GM12878 (cell line): ENCODE results near the gene RAB35. TPM values are rescaled to one million over a fixed set of nuclear protein-coding genes. Genes with fewer than 3 reads are reported as not detected.

Source experiments
- ATAC-seq: fragments of 200-7000 bp; cut with Tn5 transposase; 3 replicates; pipeline ENCODE4 v1.9.1; 2020; ENCODE audit warnings: mild to moderate bottlenecking, moderate library complexity
- Bru-seq: library from RNA; stranded (reverse); fragments of 400-500 nt; gene quantifications from one replicate; lab custom pipeline; 2021; lab: Mats Ljungman, UMichigan
- BruChase-seq, 2 experiments: library from RNA; stranded (reverse); fragments of 400-500 nt; gene quantifications; one replicate each; lab custom pipeline; 2021; lab: Mats Ljungman, UMichigan
- BruUV-seq: library from RNA; stranded (reverse); fragments of 400-500 nt; replicated peaks from 2 replicates; lab custom pipeline; 2021; lab: Mats Ljungman, UMichigan
- CTCF ChIA-PET: fragments of 300-600 bp; sonication (Branson Sonifier 250); formaldehyde crosslinking; extraction: SDS; loops from one replicate; lab custom pipeline; 2021; ENCODE audit warnings: inconsistent platforms; lab: Yijun Ruan, JAX
- POLR2A ChIA-PET: fragments of 350-600 bp; formaldehyde crosslinking; extraction: SDS; loops from one replicate; lab custom pipeline; 2021; ENCODE audit warnings: inconsistent platforms; lab: Charles Lee
- RAD21 ChIA-PET: fragments of 300-600 bp; sonication (Branson Sonifier 250); formaldehyde crosslinking; loops from one replicate; lab custom pipeline; 2023; ENCODE audit warnings: antibody characterized with exemption; ENCODE audit not compliant: unreplicated experiment; lab: Charles Lee
- SMC1A ChIA-PET: fragments of 300-600 bp; sonication (Branson Sonifier 250); formaldehyde crosslinking; loops from one replicate; lab custom pipeline; 2023; ENCODE audit not compliant: unreplicated experiment, uncharacterized antibody; lab: Charles Lee
- DNase-seq: peaks from one replicate; pipeline ENCODE4 v3.0.0-alpha.2; 2011; ENCODE audit warnings: low read depth, low spot score
- FAIRE-seq: peaks from 3 replicates; lab custom pipeline; 2011; peaks lifted over from hg19 to GRCh38; lab: Jason Lieb, UNC
- H2AFZ ChIP-seq: 2 replicates; pipeline ENCODE4 v1.6.0; 2011; ENCODE audit warnings: low read depth, low read length, control low read depth; ENCODE audit not compliant: control insufficient read depth
- H3K27ac ChIP-seq: 2 replicates; pipeline ENCODE4 v1.5.1; 2011; ENCODE audit warnings: control low read depth; ENCODE audit not compliant: control insufficient read depth, insufficient read depth
- H3K27me3 ChIP-seq, 2 experiments: replicated peaks in 1 of 2; 2 replicates each; pipeline versions ENCODE4 v1.6.0 to v1.6.1; 2011; ENCODE audit warnings: low read length in 1 of 2; ENCODE audit not compliant: control insufficient read depth in 2 of 2, insufficient read depth in 2 of 2
- H3K36me3 ChIP-seq, 2 experiments: 2 replicates each; pipeline ENCODE4 v1.5.1; 2011; ENCODE audit warnings: low read length in 1 of 2; ENCODE audit not compliant: control insufficient read depth in 2 of 2, insufficient read depth in 2 of 2
- H3K4me1 ChIP-seq: 2 replicates; pipeline ENCODE4 v1.6.1; 2011; ENCODE audit warnings: mild to moderate bottlenecking, low read length, moderate library complexity, mixed read lengths; ENCODE audit not compliant: control insufficient read depth, insufficient read depth
- H3K4me2 ChIP-seq: 2 replicates; pipeline ENCODE4 v1.6.0; 2011; ENCODE audit warnings: control low read depth; ENCODE audit not compliant: control insufficient read depth, insufficient read depth
- H3K4me3 ChIP-seq: fragments of 200-600 bp; sonication (generic); 2 replicates; pipeline ENCODE4 v1.5.1; 2016
- H3K79me2 ChIP-seq: 2 replicates; pipeline ENCODE4 v1.6.0; 2011; ENCODE audit warnings: low read length; ENCODE audit not compliant: control insufficient read depth, insufficient read depth
- H3K9ac ChIP-seq: 2 replicates; pipeline ENCODE4 v1.8.0; 2011; ENCODE audit warnings: low read length, control low read depth, mixed read lengths; ENCODE audit not compliant: control insufficient read depth, insufficient read depth
- H3K9me3 ChIP-seq: replicated peaks from 3 replicates; pipeline ENCODE4 v1.5.1; 2011; ENCODE audit warnings: mild to moderate bottlenecking, low read length; ENCODE audit not compliant: control insufficient read depth, insufficient read depth
- H4K20me1 ChIP-seq: 2 replicates; pipeline ENCODE4 v1.6.0; 2011; ENCODE audit not compliant: control insufficient read depth, insufficient read depth
- EGR1 ChIP-seq, 2 experiments: IDR thresholded peaks; 1 replicate in 1 of 2; 2 replicates in 1 of 2; pipeline ENCODE4 v1.6.1; 2011 to 2012; ENCODE audit warnings: low read depth in 2 of 2, low read length in 2 of 2, borderline replicate concordance in 1 of 2, mild to moderate bottlenecking in 1 of 2, moderate library complexity in 1 of 2
- POLR2A ChIP-seq: IDR thresholded peaks from 2 replicates; pipeline ENCODE4 v1.6.1; 2011; ENCODE audit warnings: low read depth, mild to moderate bottlenecking, low read length
- WGBS: methylation state at CpG from one replicate; pipeline ENCODE4 v1.1.6; 2016; ENCODE audit warnings: low lambda C conversion rate; ENCODE audit not compliant: insufficient replicate concordance, insufficient coverage; ENCODE audit errors: missing lambda C conversion rate; 5-methylcytosine and 5-hydroxymethylcytosine counted together
- in situ Hi-C: fragments of 300-500 bp; cut with MboI; formaldehyde crosslinking; loops from 9 replicates; pipeline ENCODE4 v1.14.3; 2018; ENCODE audit warnings: mixed read lengths
- intact Hi-C: fragments of 100-400 bp; cut with micrococcal nuclease; formaldehyde crosslinking; loops from one replicate; pipeline ENCODE4 v1.14.2; 2022; ENCODE audit not compliant: unreplicated experiment
- long read RNA-seq, 2 experiments: library from polyadenylated mRNA; unstranded; transcript quantifications; one replicate each; pipeline ENCODE4 v2.0.0, GENCODE V29; 2019 to 2020
- polyA minus RNA-seq, 3 experiments: library from RNA; depleted of rRNA, polyadenylated mRNA; stranded (reverse); fragments of >200 nt; gene quantifications; 2 replicates each; pipeline ENCODE4 v1.2.3, GENCODE V29; 2011
- polyA plus RNA-seq, 11 experiments: library from polyadenylated mRNA; depleted of rRNA in 4 of 11; unstranded in 6 of 11; stranded (reverse) in 5 of 11; fragments of >200 nt; fragmentation: Nextera tagmentation in 4 of 11; fragmentation: Illumina TruSeq in 1 of 11; extraction: Ambion mirVana in 4 of 11; extraction: Trizol in 1 of 11; gene quantifications; 1 replicate in 1 of 11; 2 replicates in 10 of 11; pipeline versions ENCODE4 v1.2.1 to v1.2.3, GENCODE V29; 2011 to 2016; ENCODE audit warnings: inconsistent platforms in 2 of 11, missing spikeins in 2 of 11, low read depth in 1 of 11
- total RNA-seq, 4 experiments: library from RNA; depleted of rRNA in 3 of 4; stranded (reverse); fragments of >200 nt in 3 of 4; fragmentation: Illumina TruSeq in 1 of 4; extraction: Trizol in 1 of 4; gene quantifications; 2 replicates each; pipeline versions ENCODE4 v1.2.1 to v1.2.3, GENCODE V29; 2013 to 2021
- TF ChIP-seq, protein P1 (sequence below): IDR thresholded peaks from 2 replicates; pipeline ENCODE4 v1.6.1; 2012; ENCODE audit warnings: low read length, inconsistent platforms

RAB35 gene
- 17.3 and 17.4 TPM in 2 replicates for total RNA-seq (2013; cell fraction: nucleolus; rRNA removed)
- total RNA-seq (2014; rRNA removed) (50.6 and 57.2 TPM in 2 replicates), total RNA-seq (2014; rRNA removed; fragmentation: Illumina TruSeq; extraction: Trizol) (33.1 and 37.3 TPM in 2 replicates), total RNA-seq (2021) (89.4 and 99.2 TPM in 2 replicates), polyA plus RNA-seq (2011; rRNA removed) (68.7 and 87.1 TPM in 2 replicates), polyA plus RNA-seq (2014; fragmentation: Illumina TruSeq; extraction: Trizol) (28.9 and 44.7 TPM in 2 replicates), polyA plus RNA-seq (2014; fragmentation: Nextera tagmentation; extraction: Ambion mirVana) (1 to 10 TPM in 1 of 2 experiments, under 1 TPM in 1; 0.76 to 2.0 TPM), polyA plus RNA-seq (2014; rRNA removed) (73.0 and 78.9 TPM in 2 replicates), polyA plus RNA-seq (2016; fragmentation: Nextera tagmentation; extraction: Ambion mirVana) (10 to 100 TPM; 42.4 to 42.9 TPM), polyA minus RNA-seq (2011; rRNA and poly(A)+ RNA removed) (59.2 and 76.6 TPM in 2 replicates), Bru-seq, nascent RNA (percentile 84 among the genes with signal in this experiment), BruChase-seq, experiment 1, labeled RNA remaining after a 6-hour chase (percentile 87 among the genes with signal in this experiment), BruChase-seq, experiment 2, labeled RNA remaining after a 2-hour chase (percentile 92 among the genes with signal in this experiment)
- 30.2 TPM for polyA plus RNA-seq (2011; ENCODE audit: low read depth)
- polyA plus RNA-seq (2011; cell fraction: cytosol; rRNA removed) = 67.3 and 76.1 TPM in 2 replicates
- polyA plus RNA-seq (2011; cell fraction: nucleus; rRNA removed) = 75.4 and 101 TPM in 2 replicates
- polyA plus RNA-seq (2012) = 56.3 and 69.3 TPM in 2 replicates
- 26.9 and 27.4 TPM in 2 replicates for polyA minus RNA-seq (2011; cell fraction: cytosol; rRNA and poly(A)+ RNA removed)
- polyA minus RNA-seq (2011; cell fraction: nucleus; rRNA and poly(A)+ RNA removed) = 8.9 and 19.6 TPM in 2 replicates
- long read RNA-seq, experiment 1, transcript RAB35-201 (6 exons, 2,945 nt) = major isoform, 31 of 36 reads
- long read RNA-seq, experiment 1, partial matches to known transcripts = 1 of 36 reads
- long read RNA-seq, experiment 1, other reads (novel, unspliced or antisense) = 3 of 36 reads
- long read RNA-seq, experiment 2, partial matches to known transcripts = 0 of 2 reads
- long read RNA-seq, experiment 2, other reads (novel, unspliced or antisense) = 1 of 2 reads

DNA sequence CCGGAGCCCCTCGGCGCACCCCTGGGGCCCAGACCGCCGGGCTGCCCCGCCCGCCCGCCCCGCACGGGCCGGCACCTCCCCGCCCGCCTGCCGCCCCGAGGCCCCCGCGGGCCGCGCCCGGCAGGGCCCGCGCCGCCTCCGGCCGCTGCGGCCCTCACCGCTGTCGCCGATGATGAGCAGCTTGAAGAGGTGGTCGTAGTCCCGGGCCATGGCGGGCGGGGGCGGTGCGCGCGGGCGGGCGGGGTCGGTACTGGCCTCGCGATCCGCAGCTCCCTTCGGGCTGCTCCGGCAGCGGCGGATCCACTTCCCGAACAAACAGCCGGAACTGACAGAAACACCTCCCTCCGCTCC is at the start of gene RAB35:
Gene RAB35, minus strand, starts transcription at position 313 of the 351 bp plus-strand sequence. Its CDS starts 103 bp downstream, at position 210.
- SMC1A ChIA-PET = interaction anchor here (1.0 to 9.8 kb wide), 7 partner anchors 10 to 85 kb away, joined by 3 to 142 read pairs (median 15); partner anchors contain the start of gene RPLP0
- no peaks in the 10 kb centered on the region for H3K27me3 ChIP-seq
- RAD21 ChIA-PET = interaction anchor here (0.9 to 9.6 kb wide), 9 partner anchors 16 to 149 kb away, joined by 3 to 118 read pairs (median 4); partner anchors contain the start of genes BICDL1, PXN and RPLP0
- peak within 1 kb of the TSS; percentile 95 for H3K9ac ChIP-seq
- POLR2A ChIA-PET = interaction anchor here (0.5 to 10.4 kb wide), 14 partner anchors 9 to 451 kb away, joined by 3 to 141 read pairs (median 8); partner anchors contain the start of gene RPLP0
- H2AFZ ChIP-seq = peak within 1 kb of the TSS; percentile 73
- DNase-seq = no peak
- H3K36me3 ChIP-seq = peaks cover 0 to 16% of the 10 kb centered on the region in 2 experiments; a peak in 2 of 4 replicates
- intact Hi-C loops = loop anchor here (10.0 kb wide), 1 partner anchor 148 kb away; the partner anchor contains the start of gene PXN
- CTCF ChIA-PET = interaction anchor here (0.8 to 6.2 kb wide), 6 partner anchors 10 to 85 kb away, joined by 3 to 61 read pairs (median 4); partner anchors contain the start of gene RPLP0
- peaks cover 58% of the 10 kb centered on the region for H3K4me1 ChIP-seq
- WGBS = 0% methylated on average over 19 of the region's 50 CpGs
- H3K79me2 ChIP-seq = peaks cover 78% of the 10 kb centered on the region
- H3K4me2 ChIP-seq = peak within 1 kb of the TSS; percentile 99
- peak; percentile 72 for TF ChIP-seq POLR2A
- TF ChIP-seq EGR1 (IDR thresholded peaks at IDR 0.05; ENCODE audit: borderline replicate concordance in 1 of 2, low read depth in 2 of 2, low read length in 2 of 2) = peak in 1 of 2 experiments; percentile 48; a peak in 1 of 3 replicates
- TF ChIP-seq, protein P1, sequence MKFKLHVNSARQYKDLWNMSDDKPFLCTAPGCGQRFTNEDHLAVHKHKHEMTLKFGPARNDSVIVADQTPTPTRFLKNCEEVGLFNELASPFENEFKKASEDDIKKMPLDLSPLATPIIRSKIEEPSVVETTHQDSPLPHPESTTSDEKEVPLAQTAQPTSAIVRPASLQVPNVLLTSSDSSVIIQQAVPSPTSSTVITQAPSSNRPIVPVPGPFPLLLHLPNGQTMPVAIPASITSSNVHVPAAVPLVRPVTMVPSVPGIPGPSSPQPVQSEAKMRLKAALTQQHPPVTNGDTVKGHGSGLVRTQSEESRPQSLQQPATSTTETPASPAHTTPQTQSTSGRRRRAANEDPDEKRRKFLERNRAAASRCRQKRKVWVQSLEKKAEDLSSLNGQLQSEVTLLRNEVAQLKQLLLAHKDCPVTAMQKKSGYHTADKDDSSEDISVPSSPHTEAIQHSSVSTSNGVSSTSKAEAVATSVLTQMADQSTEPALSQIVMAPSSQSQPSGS = no peak
- H4K20me1 ChIP-seq = peaks cover 12% of the 10 kb centered on the region
- no peaks in the 10 kb centered on the region for H3K9me3 ChIP-seq
- in situ Hi-C loops = no loop called here
- ATAC-seq = no peak
- H3K4me3 ChIP-seq = peak within 1 kb of the TSS; percentile 98
- BruUV-seq = no TSS peak
- H3K27ac ChIP-seq = peak within 1 kb of the TSS; percentile 97
- FAIRE-seq = no peak
